Dermis microvascular lymphatic vessel endothelial cell (primary cell): ENCODE measurements around the gene PITPNB. TPM values are rescaled to one million over a fixed set of nuclear protein-coding genes. Genes with fewer than 3 reads are reported as not detected.

Source experiments
- DNase-seq, 2 donors: peaks; one replicate each; pipeline versions ENCODE4 v3.0.0 to v3.0.0-alpha.2; 2010; ENCODE audit warnings: low read depth in 2 of 2
- total RNA-seq: library from RNA; depleted of rRNA; stranded (reverse); fragments of >200 nt; gene quantifications from 2 replicates; pipeline ENCODE4 v1.2.1, GENCODE V29; 2014

Gene PITPNB
- total RNA-seq: 19.6 and 28.8 TPM in 2 replicates

- peak; percentile 93 to 98 for DNase-seq
These were observed at the start of gene PITPNB for GRCh38 chr22:27919222-27919941. Gene PITPNB (minus strand): TSS chr22:27919256. CDS start chr22:27919191, 65 bp downstream.

GRCh38 chr22:27966168-27967064 is 47.4 kb upstream of the PITPNB start:
- DNase-seq: no peak

- DNase-seq: no peak
These were observed 43.4 kb upstream of the PITPNB start for GRCh38 chr22:27962268-27963044.

DNA sequence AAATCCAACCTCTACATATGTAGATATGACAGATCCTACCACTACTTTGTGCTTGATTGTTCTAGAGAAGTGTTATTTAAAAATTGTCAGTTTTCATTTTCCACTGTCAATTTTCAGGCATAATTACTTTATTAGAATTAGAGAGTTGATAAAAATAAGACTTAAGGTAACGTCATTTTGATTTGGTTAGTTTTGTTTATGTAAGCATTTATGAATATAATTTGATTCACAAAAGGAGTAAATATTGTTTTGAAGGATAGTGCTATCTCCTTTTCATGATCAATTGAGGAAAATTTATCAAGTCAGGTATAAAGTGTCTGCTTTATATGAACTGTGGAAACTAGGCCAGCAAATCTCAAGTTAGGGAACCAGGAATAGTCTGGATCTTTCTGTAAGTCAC is 42.6 kb upstream of the PITPNB start:
- DNase-seq: no peak

GRCh38 chr22:27961182-27961581 is 42.1 kb upstream of the PITPNB start:
- no peak for DNase-seq

DNA sequence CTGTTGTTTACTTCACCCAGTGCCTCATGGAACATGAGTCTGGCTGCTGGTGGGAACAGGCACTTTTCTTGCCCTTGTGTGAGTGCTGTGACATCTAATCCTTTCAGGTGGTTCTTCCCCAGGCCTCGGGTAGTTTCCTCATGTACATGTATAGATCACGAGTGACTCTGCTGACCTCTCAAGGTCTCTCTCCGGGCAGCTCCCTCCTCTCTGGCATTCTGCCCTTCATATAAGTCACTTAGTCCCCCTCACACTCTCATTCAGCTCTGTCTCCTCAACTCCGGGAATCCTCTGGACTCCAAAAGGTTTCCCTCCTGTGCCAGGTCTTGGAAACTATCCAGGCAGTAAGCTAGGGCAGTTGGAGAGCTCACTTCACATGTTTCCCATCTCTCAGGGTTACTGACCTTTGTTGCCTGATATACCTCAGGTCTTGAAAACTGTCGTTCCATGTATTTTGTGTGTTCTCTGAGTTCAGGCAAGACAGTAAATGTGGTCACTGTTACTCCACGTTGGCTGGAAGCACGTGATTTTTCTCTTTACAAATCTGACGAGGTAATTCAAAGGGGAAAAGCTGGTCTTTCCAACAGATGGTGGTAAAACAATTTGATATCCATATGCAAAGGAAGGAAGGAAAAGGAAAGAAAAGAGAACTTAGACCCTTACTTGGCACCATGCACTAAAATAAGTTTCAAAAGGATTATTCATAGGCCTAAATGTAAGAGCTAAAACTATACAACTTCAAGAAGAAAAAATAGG is 40.5 kb upstream of the PITPNB start:
- DNase-seq: peak; percentile 54 to 56

GRCh38 chr22:27952779-27953178 is 33.7 kb upstream of the PITPNB start:
- no peak for DNase-seq

- peak; percentile 35 to 85 for DNase-seq
These were observed 33.0 kb upstream of the PITPNB start for GRCh38 chr22:27952091-27952490.

- DNase-seq: no peak
These were observed 30.4 kb upstream of the PITPNB start for GRCh38 chr22:27949421-27949820.

DNA sequence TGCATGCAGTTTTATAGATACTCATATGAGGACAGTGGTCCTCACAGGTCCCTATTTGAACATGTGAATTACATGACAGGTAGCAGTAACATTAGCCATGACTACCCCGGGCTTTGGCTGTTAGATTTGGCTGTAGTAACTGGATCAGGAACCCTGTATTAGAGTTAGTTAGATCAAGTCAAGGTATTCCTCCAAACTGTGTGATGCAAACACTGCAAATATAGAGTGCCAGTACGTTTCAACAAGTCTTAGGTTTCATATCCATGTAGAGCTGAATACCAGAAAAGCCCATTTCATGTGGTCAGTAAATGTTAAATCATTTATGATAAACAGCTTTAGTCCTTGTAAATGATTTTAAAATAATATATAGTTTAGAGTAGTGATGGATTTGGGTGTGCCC is 29.5 kb upstream of the PITPNB start:
- no peak for DNase-seq

DNA sequence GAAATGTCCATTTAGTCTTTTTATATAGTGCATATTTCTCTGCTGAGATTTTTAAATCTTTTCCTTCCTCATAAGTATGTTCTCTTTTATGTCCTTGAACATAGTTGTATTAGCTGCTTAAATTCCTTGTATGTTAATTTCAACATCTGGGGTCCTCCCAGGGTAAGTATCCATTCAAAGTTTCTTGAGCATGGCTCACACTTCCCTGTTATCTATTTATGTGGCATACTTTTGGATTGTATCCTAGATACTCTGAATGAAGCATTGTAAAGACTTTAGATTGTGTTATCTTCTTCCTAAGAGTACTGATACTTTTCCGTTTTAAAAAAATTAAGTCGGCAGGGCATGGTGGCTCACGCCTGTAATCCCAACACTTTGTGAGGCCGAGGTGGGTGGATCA is 28.4 kb upstream of the PITPNB start:
- no peak for DNase-seq

DNA sequence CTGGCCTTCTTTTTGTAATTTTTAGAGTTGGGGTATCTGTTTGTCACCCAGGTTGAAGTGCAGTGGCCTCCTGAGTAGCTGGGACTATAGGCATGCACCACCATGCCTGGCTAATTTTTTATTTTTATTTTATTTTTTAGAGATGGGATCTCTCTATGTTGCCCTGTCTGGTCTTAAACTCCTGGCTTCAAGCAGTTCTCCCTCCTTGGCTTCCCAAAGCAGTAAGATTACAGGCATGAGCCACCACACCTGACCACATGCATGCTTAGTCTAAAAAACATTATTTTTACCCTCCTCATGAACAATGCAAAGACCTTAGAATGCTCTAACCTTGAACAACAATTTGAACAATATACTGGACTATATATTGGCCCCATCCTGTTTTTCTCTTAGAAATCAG is 22.1 kb upstream of the PITPNB start:
- no peak for DNase-seq

DNA sequence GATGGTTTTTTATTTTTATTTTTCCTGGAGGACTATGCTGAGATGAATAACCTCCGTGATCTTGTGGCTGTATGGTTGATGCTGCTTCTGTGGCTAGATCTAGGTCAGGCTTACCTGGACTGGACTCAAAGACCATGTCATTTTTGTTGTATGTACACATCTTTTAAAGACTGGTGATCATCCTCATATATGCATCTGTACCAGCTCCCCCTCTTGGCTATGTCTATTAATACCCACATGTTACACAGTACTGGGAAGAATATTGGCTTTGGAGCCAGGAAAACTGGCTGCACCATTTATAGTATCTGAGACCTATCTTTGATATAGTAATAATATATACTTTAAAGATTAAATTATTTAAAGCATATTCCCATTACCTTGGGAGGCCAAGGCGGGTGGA is 18.4 kb upstream of the PITPNB start:
- peak in 1 of 2 donors; percentile 24 for DNase-seq

GRCh38 chr22:27935897-27936296 is 16.8 kb upstream of the PITPNB start:
- no peak for DNase-seq

- no peak for DNase-seq
These were observed 15.0 kb upstream of the PITPNB start for GRCh38 chr22:27934069-27934468.

- no peak for DNase-seq
These were observed 14.3 kb upstream of the PITPNB start for GRCh38 chr22:27933186-27933983.

GRCh38 chr22:27930331-27931060 is 11.4 kb upstream of the PITPNB start:
- no peak for DNase-seq

DNA sequence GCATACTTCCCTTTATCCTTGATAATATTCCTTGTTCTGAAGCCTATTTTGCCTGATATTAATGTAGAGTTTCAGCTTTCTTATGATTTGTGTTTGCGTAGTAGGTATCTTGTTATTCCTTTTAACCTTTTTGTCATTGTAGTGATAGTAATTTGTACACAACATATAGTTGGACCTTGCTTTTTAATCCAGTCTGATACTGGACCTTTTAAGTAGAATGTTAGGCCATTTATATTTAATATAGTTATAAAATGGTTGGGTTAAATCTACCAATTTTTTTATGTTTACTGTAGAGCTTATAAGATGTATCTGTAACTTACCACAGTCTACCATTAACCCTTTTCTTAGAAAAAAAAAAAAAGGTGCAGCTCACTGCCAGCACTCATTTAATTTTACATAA is 8.6 kb upstream of the PITPNB start:
- no peak for DNase-seq

GRCh38 chr22:27925331-27925730 is 6.3 kb upstream of the PITPNB start:
- DNase-seq: no peak
